IMR-90 (cell line): ENCODE measurements around the gene ETV4.

Source experiments
- BHLHE40 ChIP-seq: fragments of 150-350 bp; IDR thresholded peaks from 2 replicates; pipeline ENCODE4 v1.6.1; 2016; ENCODE audit warnings: mild to moderate bottlenecking, low read depth, low read length
- CEBPB ChIP-seq: IDR thresholded peaks from 2 replicates; pipeline ENCODE4 v1.6.1; 2012; ENCODE audit warnings: low read depth, low read length, improper control_type of control experiment
- FOS ChIP-seq: fragments of 150-350 bp; IDR thresholded peaks from 2 replicates; pipeline ENCODE4 v1.6.1; 2016; ENCODE audit warnings: low read depth, low read length
- MAFK ChIP-seq: IDR thresholded peaks from 2 replicates; pipeline ENCODE4 v1.6.1; 2012; ENCODE audit warnings: low read depth, low read length, improper control_type of control experiment
- MAZ ChIP-seq: IDR thresholded peaks from 2 replicates; pipeline ENCODE4 v1.6.1; 2012; ENCODE audit warnings: low read depth, mild to moderate bottlenecking, low read length, improper control_type of control experiment, moderate library complexity, borderline replicate concordance
- MXI1 ChIP-seq: IDR thresholded peaks from 2 replicates; pipeline ENCODE4 v1.6.1; 2012; ENCODE audit warnings: low read depth, mild to moderate bottlenecking, low read length, moderate library complexity, borderline replicate concordance
- POLR2A ChIP-seq: IDR thresholded peaks from 2 replicates; pipeline ENCODE4 v1.6.1; 2012; ENCODE audit warnings: mild to moderate bottlenecking, low read depth, low read length
- RAD21 ChIP-seq: IDR thresholded peaks from 2 replicates; pipeline ENCODE4 v1.6.1; 2012; ENCODE audit warnings: low read length, improper control_type of control experiment
- RCOR1 ChIP-seq: IDR thresholded peaks from 2 replicates; pipeline ENCODE4 v1.6.1; 2012; ENCODE audit warnings: mild to moderate bottlenecking, low read length, improper control_type of control experiment; ENCODE audit not compliant: insufficient replicate concordance
- RFX5 ChIP-seq: IDR thresholded peaks from 2 replicates; pipeline ENCODE4 v1.8.0; 2012; ENCODE audit warnings: low read depth, mild to moderate bottlenecking, low read length, moderate library complexity
- SMC3 ChIP-seq: fragments of 150-350 bp; IDR thresholded peaks from 2 replicates; pipeline ENCODE4 v1.6.1; 2016; ENCODE audit warnings: low read depth, mild to moderate bottlenecking, antibody characterized with exemption, low read length, moderate library complexity
- TF ChIP-seq, protein P1 (sequence below): fragments of 150-350 bp; IDR thresholded peaks from 2 replicates; pipeline ENCODE4 v1.6.1; 2017; ENCODE audit warnings: mild to moderate bottlenecking, antibody characterized with exemption, low read length, low read depth
- TF ChIP-seq, protein P2 (sequence below): conservative IDR thresholded peaks from 2 replicates; pipeline ENCODE4 v1.5.1; 2012; ENCODE audit warnings: mild to moderate bottlenecking, low read depth, low read length, improper control_type of control experiment
- TF ChIP-seq, protein P3 (sequence below): fragments of 150-350 bp; IDR thresholded peaks from 2 replicates; pipeline ENCODE4 v1.6.1; 2016; ENCODE audit warnings: low read depth, mild to moderate bottlenecking, low read length, moderate library complexity, borderline replicate concordance

DNA sequence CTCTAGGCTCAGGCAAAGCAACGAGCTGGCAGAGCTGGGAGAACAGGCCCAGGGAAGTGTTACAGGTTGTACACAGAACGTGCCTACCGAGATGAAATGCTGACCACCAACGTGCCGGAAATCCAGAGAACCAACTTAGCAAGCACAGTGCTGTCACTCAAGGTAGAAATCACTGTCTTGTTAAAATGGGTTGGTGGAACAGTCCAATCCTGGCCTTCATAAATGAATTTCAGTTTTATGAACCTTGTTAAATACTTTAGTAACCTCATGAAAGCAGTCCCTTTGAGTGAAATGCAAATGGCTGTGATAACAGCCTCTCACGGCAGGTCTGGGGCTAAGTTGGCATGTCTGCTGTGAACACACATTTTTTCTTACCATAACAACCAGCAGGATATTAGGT lies 29.0 kb downstream of the ETV4 start:
- TF ChIP-seq, protein P1, sequence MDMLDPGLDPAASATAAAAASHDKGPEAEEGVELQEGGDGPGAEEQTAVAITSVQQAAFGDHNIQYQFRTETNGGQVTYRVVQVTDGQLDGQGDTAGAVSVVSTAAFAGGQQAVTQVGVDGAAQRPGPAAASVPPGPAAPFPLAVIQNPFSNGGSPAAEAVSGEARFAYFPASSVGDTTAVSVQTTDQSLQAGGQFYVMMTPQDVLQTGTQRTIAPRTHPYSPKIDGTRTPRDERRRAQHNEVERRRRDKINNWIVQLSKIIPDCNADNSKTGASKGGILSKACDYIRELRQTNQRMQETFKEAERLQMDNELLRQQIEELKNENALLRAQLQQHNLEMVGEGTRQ, result no peak
- TF ChIP-seq, protein P2, sequence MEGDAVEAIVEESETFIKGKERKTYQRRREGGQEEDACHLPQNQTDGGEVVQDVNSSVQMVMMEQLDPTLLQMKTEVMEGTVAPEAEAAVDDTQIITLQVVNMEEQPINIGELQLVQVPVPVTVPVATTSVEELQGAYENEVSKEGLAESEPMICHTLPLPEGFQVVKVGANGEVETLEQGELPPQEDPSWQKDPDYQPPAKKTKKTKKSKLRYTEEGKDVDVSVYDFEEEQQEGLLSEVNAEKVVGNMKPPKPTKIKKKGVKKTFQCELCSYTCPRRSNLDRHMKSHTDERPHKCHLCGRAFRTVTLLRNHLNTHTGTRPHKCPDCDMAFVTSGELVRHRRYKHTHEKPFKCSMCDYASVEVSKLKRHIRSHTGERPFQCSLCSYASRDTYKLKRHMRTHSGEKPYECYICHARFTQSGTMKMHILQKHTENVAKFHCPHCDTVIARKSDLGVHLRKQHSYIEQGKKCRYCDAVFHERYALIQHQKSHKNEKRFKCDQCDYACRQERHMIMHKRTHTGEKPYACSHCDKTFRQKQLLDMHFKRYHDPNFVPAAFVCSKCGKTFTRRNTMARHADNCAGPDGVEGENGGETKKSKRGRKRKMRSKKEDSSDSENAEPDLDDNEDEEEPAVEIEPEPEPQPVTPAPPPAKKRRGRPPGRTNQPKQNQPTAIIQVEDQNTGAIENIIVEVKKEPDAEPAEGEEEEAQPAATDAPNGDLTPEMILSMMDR, result no peak
- no peak for TF ChIP-seq POLR2A
- no peak for TF ChIP-seq MAZ
- TF ChIP-seq CEBPB, result no peak
- TF ChIP-seq MAFK, result no peak
- no peak for TF ChIP-seq FOS
- no peak for TF ChIP-seq RAD21
- TF ChIP-seq, protein P3, sequence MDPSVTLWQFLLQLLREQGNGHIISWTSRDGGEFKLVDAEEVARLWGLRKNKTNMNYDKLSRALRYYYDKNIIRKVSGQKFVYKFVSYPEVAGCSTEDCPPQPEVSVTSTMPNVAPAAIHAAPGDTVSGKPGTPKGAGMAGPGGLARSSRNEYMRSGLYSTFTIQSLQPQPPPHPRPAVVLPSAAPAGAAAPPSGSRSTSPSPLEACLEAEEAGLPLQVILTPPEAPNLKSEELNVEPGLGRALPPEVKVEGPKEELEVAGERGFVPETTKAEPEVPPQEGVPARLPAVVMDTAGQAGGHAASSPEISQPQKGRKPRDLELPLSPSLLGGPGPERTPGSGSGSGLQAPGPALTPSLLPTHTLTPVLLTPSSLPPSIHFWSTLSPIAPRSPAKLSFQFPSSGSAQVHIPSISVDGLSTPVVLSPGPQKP, result no peak
- TF ChIP-seq RFX5, result no peak
- TF ChIP-seq BHLHE40, result no peak
- no peak for TF ChIP-seq MXI1
- no peak for TF ChIP-seq SMC3
- no peak for TF ChIP-seq RCOR1
